ENCODE measurements around the gene SDC3.
A peak's percentile ranks its signal among the peaks of the same experiment; 100 is the strongest.

Gene SDC3

GRCh38 chr1:30928171-30928570 is 19.6 kb upstream of the SDC3 start:
- DNase-seq: no peak

GRCh38 chr1:30927448-30927847 is 18.9 kb upstream of the SDC3 start:
- no peak for DNase-seq

GRCh38 chr1:30923597-30923996 is 15.0 kb upstream of the SDC3 start:
- no peak for DNase-seq

- DNase-seq: no peak
Observed at GRCh38 chr1:30920827-30921226, 12.3 kb upstream of the SDC3 start.

GRCh38 chr1:30919025-30919881 is 10.7 kb upstream of the SDC3 start:
- DNase-seq: no peak

GRCh38 chr1:30916296-30916695 is 7.7 kb upstream of the SDC3 start:
- DNase-seq: no peak

- DNase-seq: no peak
Observed at GRCh38 chr1:30915491-30916230, 7.1 kb upstream of the SDC3 start.

GRCh38 chr1:30914931-30915330 is 6.4 kb upstream of the SDC3 start:
- DNase-seq: no peak

GRCh38 chr1:30914587-30914922 is 6.0 kb upstream of the SDC3 start:
- DNase-seq: no peak

GRCh38 chr1:30912913-30913652 is 4.5 kb upstream of the SDC3 start:
- DNase-seq: no peak

- DNase-seq: no peak
Observed at GRCh38 chr1:30912224-30912623, 3.7 kb upstream of the SDC3 start.

GRCh38 chr1:30911059-30911954 is 2.7 kb upstream of the SDC3 start:
- peak; percentile 78 for DNase-seq

GRCh38 chr1:30909365-30910068 is 959 bp upstream of the SDC3 start:
- no peak for DNase-seq

GRCh38 chr1:30908316-30908695 is 252 bp downstream of the SDC3 start:
- DNase-seq: no peak

GRCh38 chr1:30907481-30908315 is 860 bp downstream of the SDC3 start:
- no peak for DNase-seq

GRCh38 chr1:30906631-30907441 is 1.7 kb downstream of the SDC3 start:
- DNase-seq: no peak

- no peak for DNase-seq
Observed at GRCh38 chr1:30905916-30906620, 2.5 kb downstream of the SDC3 start.

GRCh38 chr1:30905403-30905802 is 3.2 kb downstream of the SDC3 start:
- DNase-seq: no peak

- DNase-seq: no peak
Observed at GRCh38 chr1:30904962-30905335, 3.6 kb downstream of the SDC3 start.

All from NCI-H345 (cell line).